ENCODE results near the gene KCNK15.
"Not testable (repeated sequence)": the region's sequence is repeated elsewhere in the genome, so short reads cannot be mapped to it uniquely, and the experiment has no call there.

KCNK15 gene

GRCh38 chr20:44758247-44759101, 12.8 kb downstream of the KCNK15 start:
- DNase-seq (ENCODE audit: low read depth in 1 of 2, low spot score in 1 of 2): no peak

DNA sequence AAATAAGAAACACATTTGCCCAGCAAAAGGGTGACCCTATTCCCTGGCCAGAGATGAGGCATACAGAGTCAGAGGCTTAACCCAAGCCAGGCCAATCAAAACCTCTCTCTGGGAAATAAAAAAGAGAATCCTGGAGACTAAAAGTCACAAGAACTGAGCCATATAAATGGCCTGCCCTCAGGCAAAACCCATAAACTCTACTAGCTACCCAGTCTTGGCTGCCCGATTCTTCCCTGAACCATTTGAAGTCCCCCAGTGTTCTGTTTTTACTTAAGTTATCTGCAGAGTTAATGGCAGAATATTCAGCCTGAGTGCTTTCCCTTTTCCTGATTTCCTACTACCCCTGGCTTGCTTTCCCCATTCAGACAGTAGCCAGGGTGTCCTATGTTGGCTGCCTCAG, 13.9 kb downstream of the KCNK15 start:
- DNase-seq (ENCODE audit: low read depth in 1 of 2, low spot score in 1 of 2): no peak

- no peak for DNase-seq (ENCODE audit: low read depth in 1 of 2, low spot score in 1 of 2)
These were observed 15.8 kb downstream of the KCNK15 start for GRCh38 chr20:44761423-44761822.

- DNase-seq (ENCODE audit: low read depth in 1 of 2, low spot score in 1 of 2): no peak
These were observed 16.9 kb downstream of the KCNK15 start for GRCh38 chr20:44762466-44763140.

GRCh38 chr20:44763798-44764197, 18.1 kb downstream of the KCNK15 start:
- not testable (repeated sequence) for DNase-seq (ENCODE audit: low read depth in 1 of 2, low spot score in 1 of 2)

DNA sequence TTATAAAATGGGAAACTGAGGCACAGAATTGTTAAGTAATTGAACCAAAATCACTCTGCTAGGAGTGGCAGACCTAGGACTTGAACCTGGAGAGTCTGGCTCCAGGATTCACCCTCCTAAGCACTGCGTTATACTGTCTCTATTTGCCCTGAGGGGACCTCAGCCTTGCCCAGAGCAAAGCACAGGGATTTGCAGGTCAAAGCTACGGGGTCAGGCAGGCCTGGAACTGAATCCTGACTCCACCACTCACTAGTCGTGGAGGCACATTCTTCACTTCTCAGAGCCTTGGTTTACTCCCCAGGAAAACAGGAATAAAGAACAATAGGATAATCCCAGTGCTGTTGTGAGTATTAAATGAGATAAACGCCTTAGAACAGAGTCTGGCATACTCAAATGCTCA, 19.4 kb downstream of the KCNK15 start:
- DNase-seq (ENCODE audit: low read depth in 1 of 2, low spot score in 1 of 2): no peak

GRCh38 chr20:44765701-44766347, 20.2 kb downstream of the KCNK15 start:
- no peak for DNase-seq (ENCODE audit: low read depth in 1 of 2, low spot score in 1 of 2)

GRCh38 chr20:44768256-44768655, 22.6 kb downstream of the KCNK15 start:
- DNase-seq (ENCODE audit: low read depth in 1 of 2, low spot score in 1 of 2): no peak

GRCh38 chr20:44768854-44769480, 23.3 kb downstream of the KCNK15 start:
- DNase-seq (ENCODE audit: low read depth in 1 of 2, low spot score in 1 of 2): no peak

DNA sequence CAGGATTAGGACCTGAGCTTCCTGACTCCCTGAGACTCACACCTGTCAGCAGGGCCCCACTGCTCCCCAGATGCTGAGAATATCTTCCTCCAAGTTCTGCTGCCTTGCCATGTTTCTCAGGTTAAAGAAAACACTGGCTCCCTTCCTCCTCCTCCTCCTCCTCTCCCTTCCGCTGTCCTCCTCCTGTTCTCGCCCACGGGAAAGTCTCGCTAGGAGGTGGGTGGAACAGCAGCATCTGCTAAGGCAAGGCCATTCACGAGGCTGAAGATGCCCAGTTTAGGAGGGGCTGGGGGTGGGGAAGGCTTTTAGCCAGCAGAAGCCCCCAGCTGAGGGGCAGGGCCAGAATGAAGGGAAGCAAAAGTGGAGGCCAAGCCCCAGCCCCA, 23.8 kb downstream of the KCNK15 start:
- DNase-seq (ENCODE audit: low read depth in 1 of 2, low spot score in 1 of 2): no peak

DNA sequence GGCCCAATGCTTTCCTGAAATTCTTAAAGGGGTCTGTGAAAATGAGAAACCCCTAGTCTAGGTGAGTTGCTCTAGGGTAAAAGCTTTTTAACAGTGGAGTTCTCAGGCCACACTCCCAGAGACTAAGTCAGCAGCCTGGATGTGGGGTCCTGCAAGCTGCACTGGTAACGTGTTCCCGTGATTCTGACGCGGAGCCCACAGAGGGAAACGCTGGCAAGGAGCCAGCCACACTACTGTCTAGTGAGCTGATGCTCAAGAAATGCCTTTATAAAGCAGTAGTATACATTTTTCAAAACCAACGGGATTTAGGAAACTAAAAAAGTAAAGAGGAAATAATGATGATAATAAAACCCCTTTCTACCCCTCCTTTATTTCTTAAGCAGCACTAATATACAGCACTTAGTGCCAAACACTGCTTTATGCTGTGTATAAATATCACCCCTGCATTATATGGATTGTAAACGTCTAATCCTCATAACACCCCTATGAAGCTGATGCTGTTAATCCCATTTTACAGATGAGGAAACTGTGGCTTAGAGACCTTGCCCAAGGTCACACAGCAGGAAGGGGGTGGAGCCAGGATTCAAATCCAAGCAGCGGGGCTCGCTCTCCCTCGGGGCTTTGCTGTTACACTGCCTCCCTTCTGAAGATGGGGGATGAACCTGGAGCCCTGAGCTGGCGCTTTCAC, 25.0 kb downstream of the KCNK15 start:
- no peak for DNase-seq (ENCODE audit: low read depth in 1 of 2, low spot score in 1 of 2)

- DNase-seq (ENCODE audit: low read depth in 1 of 2, low spot score in 1 of 2): no peak
These were observed 25.5 kb downstream of the KCNK15 start for GRCh38 chr20:44771172-44771535.

DNA sequence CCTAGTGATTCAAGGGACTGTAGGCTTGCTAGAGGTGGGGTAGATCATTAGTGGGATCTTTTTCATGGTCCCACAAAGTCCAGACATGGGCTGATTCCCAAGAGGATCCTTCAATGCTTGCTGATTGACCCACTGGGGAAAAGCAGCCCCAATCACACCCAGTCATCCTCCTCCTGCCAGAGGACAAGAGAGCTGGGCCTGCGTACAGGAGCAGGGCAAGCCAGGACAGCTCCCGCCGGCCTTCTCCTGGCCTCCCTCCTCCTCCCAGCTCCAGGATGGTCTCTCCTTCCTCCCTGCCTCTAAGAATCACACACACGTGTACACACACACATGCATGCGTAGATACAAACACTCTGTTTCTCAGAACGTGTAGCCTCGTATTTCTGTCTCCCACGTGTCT, 27.0 kb downstream of the KCNK15 start:
- DNase-seq (ENCODE audit: low read depth in 1 of 2, low spot score in 1 of 2): no peak

DNA sequence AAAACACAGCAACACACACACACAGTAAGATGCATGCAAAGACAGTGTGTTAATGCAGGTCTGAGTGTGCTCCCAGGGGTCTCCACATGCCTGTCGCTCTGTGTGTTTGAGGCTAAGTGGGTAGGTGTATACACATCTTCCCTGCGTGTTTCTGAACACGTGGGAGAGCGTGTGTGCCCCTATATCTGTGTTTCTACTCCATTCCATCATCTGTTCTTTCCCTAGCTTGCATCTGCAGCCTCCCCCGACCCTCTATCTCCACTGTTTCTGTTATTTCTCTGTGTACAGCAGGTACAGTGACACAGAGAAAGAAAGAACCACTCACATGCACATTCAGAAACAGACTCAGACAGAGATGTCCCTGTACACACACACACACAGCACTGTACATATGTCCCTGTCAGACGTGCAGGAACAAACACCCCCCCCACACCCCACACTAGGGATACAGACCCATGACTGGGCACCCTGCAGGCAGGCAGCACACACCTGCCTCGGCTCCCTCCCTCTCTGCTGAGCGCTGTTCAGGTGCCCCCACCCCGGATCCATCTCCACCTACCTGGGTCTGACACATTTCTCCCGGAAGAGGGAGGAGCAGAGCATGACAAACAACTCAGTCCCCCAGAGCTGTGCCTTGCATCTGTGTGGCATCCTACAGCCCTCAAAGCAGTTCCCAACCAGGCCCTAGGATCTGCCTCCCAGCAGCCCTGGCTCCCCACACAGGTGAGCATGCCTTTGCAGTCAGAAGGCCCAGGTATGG, 27.6 kb downstream of the KCNK15 start:
- DNase-seq (ENCODE audit: low read depth in 1 of 2, low spot score in 1 of 2): no peak

- DNase-seq (ENCODE audit: low read depth in 1 of 2, low spot score in 1 of 2): no peak
These were observed 31.3 kb downstream of the KCNK15 start for GRCh38 chr20:44776980-44777379.

- DNase-seq (ENCODE audit: low read depth in 1 of 2, low spot score in 1 of 2): peak in 1 of 2 donors; percentile 8
These were observed 34.6 kb downstream of the KCNK15 start for GRCh38 chr20:44780226-44780625.

GRCh38 chr20:44781118-44781517, 35.5 kb downstream of the KCNK15 start:
- no peak for DNase-seq (ENCODE audit: low read depth in 1 of 2, low spot score in 1 of 2)

DNA sequence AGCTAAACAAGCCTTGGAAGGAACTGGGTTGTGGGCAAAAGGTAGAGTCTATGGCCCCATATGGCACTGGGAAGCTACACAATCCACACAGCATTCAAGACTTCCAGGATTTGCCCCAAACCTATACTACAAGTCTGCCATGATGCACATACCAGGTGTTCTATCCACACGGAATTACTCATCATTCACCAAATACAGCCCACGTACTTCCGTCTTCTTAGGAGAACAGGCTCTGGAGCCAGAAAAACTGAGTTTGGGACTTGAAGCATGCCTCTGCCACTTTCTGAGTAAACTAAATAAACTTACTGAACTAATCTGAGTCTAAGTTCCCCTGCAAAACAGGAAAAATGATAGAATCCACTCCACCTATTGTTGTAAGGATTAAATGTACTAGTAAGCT, 36.1 kb downstream of the KCNK15 start:
- DNase-seq (ENCODE audit: low read depth in 1 of 2, low spot score in 1 of 2): no peak

- no peak for DNase-seq (ENCODE audit: low read depth in 1 of 2, low spot score in 1 of 2)
These were observed 39.0 kb downstream of the KCNK15 start for GRCh38 chr20:44784688-44785087.

GRCh38 chr20:44785768-44786167, 40.1 kb downstream of the KCNK15 start:
- DNase-seq (ENCODE audit: low read depth in 1 of 2, low spot score in 1 of 2): no peak
